ENCODE data around the gene PFDN4. TPM values are rescaled to one million over a fixed set of nuclear protein-coding genes. Genes with fewer than 3 reads are reported as not detected.

The PFDN4 gene
- total RNA-seq, 1 experiment from 2014 or later, result 245 TPM

- no peak for DNase-seq (ENCODE audit: low read depth)
- in situ Hi-C loops (cut with HindIII; ENCODE audit: low pct_unique_long_range_greater_than_20kb, low sequenced_read_pairs), result no loop called here
Observed at GRCh38 chr20:54172532-54172855, 35.4 kb upstream of the PFDN4 start.

- peak; percentile 78 for DNase-seq (ENCODE audit: low read depth)
- in situ Hi-C loops (cut with HindIII; ENCODE audit: low pct_unique_long_range_greater_than_20kb, low sequenced_read_pairs), result no loop called here
Observed at GRCh38 chr20:54172856-54173652, 34.8 kb upstream of the PFDN4 start.

GRCh38 chr20:54173653-54174456 lies 34.0 kb upstream of the PFDN4 start, which contains the start of gene CYP24A1:
Gene CYP24A1 (minus strand): TSS chr20:54173986. CDS start chr20:54173579, 407 bp downstream.
- in situ Hi-C loops (cut with HindIII; ENCODE audit: low pct_unique_long_range_greater_than_20kb, low sequenced_read_pairs), result no loop called here
- peak; percentile 94 for DNase-seq (ENCODE audit: low read depth)

GRCh38 chr20:54174457-54175175 lies 33.3 kb upstream of the PFDN4 start:
- in situ Hi-C loops (cut with HindIII; ENCODE audit: low pct_unique_long_range_greater_than_20kb, low sequenced_read_pairs), result no loop called here
- DNase-seq (ENCODE audit: low read depth), result peak; percentile 59

- DNase-seq (ENCODE audit: low read depth), result peak; percentile 59
- in situ Hi-C loops (cut with HindIII; ENCODE audit: low pct_unique_long_range_greater_than_20kb, low sequenced_read_pairs), result no loop called here
Observed at GRCh38 chr20:54176610-54177009, 31.3 kb upstream of the PFDN4 start.

- in situ Hi-C loops (cut with HindIII; ENCODE audit: low pct_unique_long_range_greater_than_20kb, low sequenced_read_pairs), result no loop called here
Observed at GRCh38 chr20:54177378-54177777, 30.5 kb upstream of the PFDN4 start.

GRCh38 chr20:54178256-54178655 lies 29.6 kb upstream of the PFDN4 start:
- no peak for DNase-seq (ENCODE audit: low read depth)
- in situ Hi-C loops (cut with HindIII; ENCODE audit: low pct_unique_long_range_greater_than_20kb, low sequenced_read_pairs), result no loop called here

More at GRCh38 chr20:54177378-54177777, 30.5 kb upstream of the PFDN4 start:
- no peak for DNase-seq (ENCODE audit: low read depth)

GRCh38 chr20:54179946-54180345 lies 27.9 kb upstream of the PFDN4 start:
- no peak for DNase-seq (ENCODE audit: low read depth)
- in situ Hi-C loops (cut with HindIII; ENCODE audit: low pct_unique_long_range_greater_than_20kb, low sequenced_read_pairs), result no loop called here

GRCh38 chr20:54180931-54181330 lies 27.0 kb upstream of the PFDN4 start:
- no peak for DNase-seq (ENCODE audit: low read depth)
- in situ Hi-C loops (cut with HindIII; ENCODE audit: low pct_unique_long_range_greater_than_20kb, low sequenced_read_pairs), result no loop called here

- in situ Hi-C loops (cut with HindIII; ENCODE audit: low pct_unique_long_range_greater_than_20kb, low sequenced_read_pairs), result no loop called here
- no peak for DNase-seq (ENCODE audit: low read depth)
Observed at GRCh38 chr20:54184071-54184470, 23.8 kb upstream of the PFDN4 start.

- DNase-seq (ENCODE audit: low read depth), result no peak
- in situ Hi-C loops (cut with HindIII; ENCODE audit: low pct_unique_long_range_greater_than_20kb, low sequenced_read_pairs), result no loop called here
Observed at GRCh38 chr20:54184904-54185626, 22.8 kb upstream of the PFDN4 start.

GRCh38 chr20:54188132-54188849 lies 19.6 kb upstream of the PFDN4 start:
- DNase-seq (ENCODE audit: low read depth), result no peak
- in situ Hi-C loops (cut with HindIII; ENCODE audit: low pct_unique_long_range_greater_than_20kb, low sequenced_read_pairs), result no loop called here

GRCh38 chr20:54189630-54190029 lies 18.3 kb upstream of the PFDN4 start:
- in situ Hi-C loops (cut with HindIII; ENCODE audit: low pct_unique_long_range_greater_than_20kb, low sequenced_read_pairs), result loop anchor here (10.0 kb wide), 1 partner anchor 85 kb away; no protein-coding TSS in a partner anchor
- peak; percentile 44 for DNase-seq (ENCODE audit: low read depth)

- in situ Hi-C loops (cut with HindIII; ENCODE audit: low pct_unique_long_range_greater_than_20kb, low sequenced_read_pairs), result loop anchor here (10.0 kb wide), 1 partner anchor 85 kb away; no protein-coding TSS in a partner anchor
- DNase-seq (ENCODE audit: low read depth), result no peak
Observed at GRCh38 chr20:54190217-54190616, 17.7 kb upstream of the PFDN4 start.

- DNase-seq (ENCODE audit: low read depth), result no peak
- in situ Hi-C loops (cut with HindIII; ENCODE audit: low pct_unique_long_range_greater_than_20kb, low sequenced_read_pairs), result loop anchor here (10.0 kb wide), 1 partner anchor 89 kb away; no protein-coding TSS in a partner anchor
Observed at GRCh38 chr20:54193817-54194216, 14.1 kb upstream of the PFDN4 start.

GRCh38 chr20:54194724-54195438 lies 13.0 kb upstream of the PFDN4 start:
- in situ Hi-C loops (cut with HindIII; ENCODE audit: low pct_unique_long_range_greater_than_20kb, low sequenced_read_pairs), result loop anchor here (10.0 kb wide), 1 partner anchor 90 kb away; no protein-coding TSS in a partner anchor
- peak; percentile 50 for DNase-seq (ENCODE audit: low read depth)

Measured in Caki2 (cell line).